Mononuclear cell (primary cell): Measurements from ENCODE around the gene NDUFAF3. TPM values are rescaled to one million over a fixed set of nuclear protein-coding genes. Genes with fewer than 3 reads are reported as not detected.

ENCODE experiments used
- H3K27me3 ChIP-seq: 2 replicates; pipeline ENCODE4 v1.6.0; 2011; ENCODE audit warnings: low read length, control low read depth; ENCODE audit not compliant: insufficient read depth
- H3K4me1 ChIP-seq: 2 replicates; pipeline ENCODE4 v1.5.1; 2011; ENCODE audit warnings: mild to moderate bottlenecking, low read length, control low read depth; ENCODE audit not compliant: insufficient read depth
- H3K4me3 ChIP-seq: 2 replicates; pipeline ENCODE4 v1.5.1; 2011; ENCODE audit warnings: mild to moderate bottlenecking, low read length, moderate library complexity
- H3K9me3 ChIP-seq: 2 replicates; pipeline ENCODE4 v1.5.1; 2011; ENCODE audit warnings: low read depth, mild to moderate bottlenecking, control low read depth, low read length
- total RNA-seq: library from RNA; depleted of rRNA; stranded (reverse); fragments of >200 nt; gene quantifications from one replicate; pipeline ENCODE4 v1.2.3, GENCODE V29; 2012

NDUFAF3 gene
- total RNA-seq: 27.9 TPM

GRCh38 chr3:49021813-49022687, at the start of gene NDUFAF3:
NDUFAF3 (plus strand) TSS chr3:49022121; CDS start chr3:49022145, 24 bp downstream.
- H3K9me3 ChIP-seq: no peaks in the 10 kb centered on the region
- H3K4me3 ChIP-seq: peak within 1 kb of the TSS; percentile 96
- H3K27me3 ChIP-seq: no peaks in the 10 kb centered on the region
- H3K4me1 ChIP-seq: peaks cover 51% of the 10 kb centered on the region

DNA sequence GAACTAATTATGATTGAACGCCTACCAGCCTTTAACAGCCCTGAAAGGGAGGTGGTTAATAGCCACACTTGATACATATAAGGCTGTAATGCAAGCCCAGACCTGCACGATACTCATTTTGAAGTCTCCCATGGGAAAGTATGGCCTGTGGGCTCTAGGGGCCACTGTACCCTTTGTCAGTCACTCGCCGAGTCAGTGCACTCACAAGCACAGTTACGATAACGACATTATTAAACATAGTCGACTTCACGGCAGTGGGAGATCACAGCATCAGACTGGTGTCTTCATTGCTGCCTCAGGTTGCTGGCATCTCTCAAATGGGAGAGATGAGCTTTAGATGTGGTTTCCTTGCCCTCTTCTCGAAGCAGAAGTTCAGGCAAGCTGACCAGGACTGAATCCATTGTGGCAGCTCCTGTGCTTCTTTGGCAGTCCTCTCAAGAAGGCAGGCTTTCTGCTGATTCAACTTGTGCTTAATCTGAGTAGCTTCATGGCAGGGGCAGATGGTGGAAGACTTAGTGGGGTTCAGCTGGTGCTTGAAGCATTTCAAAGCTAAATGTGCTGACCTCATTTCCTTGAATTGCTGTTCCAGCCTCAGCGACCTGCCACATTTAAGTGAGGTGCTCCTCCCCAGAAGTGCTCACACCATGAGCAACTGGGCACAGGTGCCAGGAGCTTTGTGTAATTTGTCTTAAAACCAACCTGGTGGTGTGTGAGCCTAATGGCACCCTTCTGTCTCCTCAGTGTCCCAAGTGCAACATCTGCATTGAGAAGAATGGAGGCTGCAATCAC, 47.7 kb upstream of the NDUFAF3 start:
- no peaks in the 10 kb centered on the region for H3K9me3 ChIP-seq
- H3K4me1 ChIP-seq: no peaks in the 10 kb centered on the region
- no peaks in the 10 kb centered on the region for H3K27me3 ChIP-seq
- no peak overlapping the region for H3K4me3 ChIP-seq

GRCh38 chr3:48979451-48979850, 42.5 kb upstream of the NDUFAF3 start:
- H3K9me3 ChIP-seq: no peaks in the 10 kb centered on the region
- H3K4me3 ChIP-seq: no peak overlapping the region
- H3K4me1 ChIP-seq: no peaks in the 10 kb centered on the region
- H3K27me3 ChIP-seq: no peaks in the 10 kb centered on the region

DNA sequence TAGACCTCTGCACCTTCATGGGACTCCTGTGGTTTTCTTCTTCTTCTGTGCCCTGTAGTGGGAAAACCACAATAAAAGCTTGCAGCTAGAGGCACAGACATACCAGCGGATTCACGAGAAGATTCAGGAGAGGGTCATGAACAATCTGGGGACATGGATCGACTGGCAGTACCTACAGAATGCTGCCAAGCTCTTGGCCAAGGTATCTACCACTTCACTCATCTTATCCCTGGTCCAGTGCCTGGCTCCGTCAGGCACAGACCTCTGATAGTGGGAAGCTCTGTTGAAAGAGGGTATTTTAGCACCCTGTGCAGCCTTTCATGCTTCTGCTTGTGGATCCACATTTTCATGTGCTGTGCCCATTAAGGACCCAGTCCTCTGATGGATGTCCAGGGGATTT, 41.6 kb upstream of the NDUFAF3 start:
- no peak overlapping the region for H3K4me3 ChIP-seq
- no peaks in the 10 kb centered on the region for H3K9me3 ChIP-seq
- H3K4me1 ChIP-seq: no peaks in the 10 kb centered on the region
- no peaks in the 10 kb centered on the region for H3K27me3 ChIP-seq

DNA sequence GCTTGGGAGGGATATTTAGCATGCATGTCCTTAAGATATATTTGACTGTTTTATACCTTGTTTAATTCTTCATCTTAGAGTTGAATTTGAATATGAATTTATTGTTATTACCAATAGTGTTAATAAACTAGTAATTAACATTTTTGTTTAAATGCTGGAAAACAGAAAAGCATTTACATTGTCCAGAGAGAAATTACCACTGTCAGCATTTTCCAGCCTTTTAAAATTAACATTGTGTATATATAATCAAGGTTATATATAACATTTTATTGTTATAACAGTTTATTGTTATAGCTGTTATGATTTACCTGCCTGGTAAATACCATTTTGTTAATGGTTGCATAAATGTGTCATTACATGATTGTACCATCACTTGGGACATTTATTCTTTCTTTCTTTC, 39.9 kb upstream of the NDUFAF3 start:
- Histone ChIP-seq H3K27me3 (no peaks in the 10 kb centered on the region), H3K9me3 (no peaks in the 10 kb centered on the region), H3K4me3 (no peak overlapping the region), H3K4me1 (no peaks in the 10 kb centered on the region)

GRCh38 chr3:48982686-48983085, 39.2 kb upstream of the NDUFAF3 start:
- H3K27me3 ChIP-seq: no peaks in the 10 kb centered on the region
- H3K9me3 ChIP-seq: no peaks in the 10 kb centered on the region
- no peaks in the 10 kb centered on the region for H3K4me1 ChIP-seq
- no peak overlapping the region for H3K4me3 ChIP-seq

- H3K27me3 ChIP-seq: no peaks in the 10 kb centered on the region
Measured at GRCh38 chr3:48983096-48983495, 38.8 kb upstream of the NDUFAF3 start.

DNA sequence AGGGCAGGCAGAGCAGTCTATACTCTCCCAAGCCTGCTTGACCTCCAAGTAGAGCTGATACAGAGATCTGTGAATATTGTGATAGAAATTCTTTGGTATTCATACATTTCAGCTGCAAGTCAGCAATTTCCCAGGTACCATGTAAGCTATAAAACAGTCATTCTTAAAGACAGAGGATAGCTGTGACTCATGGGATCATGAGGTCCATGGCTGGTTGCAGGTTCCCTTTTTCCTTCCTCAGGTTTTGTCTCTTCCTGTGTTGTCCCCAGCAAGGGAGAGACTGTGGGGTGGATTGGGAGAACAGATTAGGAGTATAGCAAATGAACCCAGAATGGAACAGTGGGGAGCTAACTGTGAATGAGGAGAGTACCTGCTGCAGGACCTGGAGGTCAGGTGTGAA, 37.3 kb upstream of the NDUFAF3 start:
- no peaks in the 10 kb centered on the region for H3K27me3 ChIP-seq
- peaks cover 9% of the 10 kb centered on the region for H3K4me1 ChIP-seq
- no peaks in the 10 kb centered on the region for H3K9me3 ChIP-seq
- no peak overlapping the region for H3K4me3 ChIP-seq

More at GRCh38 chr3:48983096-48983495, 38.8 kb upstream of the NDUFAF3 start:
- Histone ChIP-seq H3K4me1 (no peaks in the 10 kb centered on the region), H3K9me3 (no peaks in the 10 kb centered on the region), H3K4me3 (no peak overlapping the region)

DNA sequence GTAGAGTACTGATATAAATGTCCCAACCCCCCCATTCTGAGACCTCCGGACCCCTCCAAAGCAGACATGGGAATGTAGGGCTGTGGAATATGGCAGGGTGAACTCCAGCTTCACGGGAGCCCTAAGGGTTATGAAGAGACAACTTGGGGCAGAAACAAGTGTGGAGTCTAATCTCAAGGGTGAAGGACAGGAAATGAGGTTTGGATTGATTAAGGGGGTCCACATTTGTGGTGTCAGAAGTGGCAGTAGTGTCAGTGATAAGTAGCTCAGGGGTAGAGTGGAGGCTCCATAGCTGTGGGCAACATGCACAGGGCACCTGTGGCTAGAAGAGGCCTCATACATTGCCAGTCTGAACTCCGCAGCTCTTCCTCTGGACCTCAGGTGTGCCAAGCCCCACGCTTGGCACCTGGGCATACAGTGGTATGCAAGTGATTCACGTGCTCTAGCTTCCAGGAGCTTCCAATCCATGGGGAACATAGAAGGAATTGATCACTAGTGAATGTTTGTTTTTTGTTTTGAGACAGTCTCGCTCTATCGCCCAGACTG, 36.0 kb upstream of the NDUFAF3 start:
- no peak overlapping the region for H3K4me3 ChIP-seq
- H3K9me3 ChIP-seq: no peaks in the 10 kb centered on the region
- H3K4me1 ChIP-seq: peaks cover 13% of the 10 kb centered on the region
- H3K27me3 ChIP-seq: no peaks in the 10 kb centered on the region

- Histone ChIP-seq H3K4me1 (peaks cover 21% of the 10 kb centered on the region), H3K27me3 (no peaks in the 10 kb centered on the region), H3K9me3 (no peaks in the 10 kb centered on the region), H3K4me3 (peak overlapping the region; percentile 73)
Measured at GRCh38 chr3:48989126-48989795, 32.7 kb upstream of the NDUFAF3 start.

DNA sequence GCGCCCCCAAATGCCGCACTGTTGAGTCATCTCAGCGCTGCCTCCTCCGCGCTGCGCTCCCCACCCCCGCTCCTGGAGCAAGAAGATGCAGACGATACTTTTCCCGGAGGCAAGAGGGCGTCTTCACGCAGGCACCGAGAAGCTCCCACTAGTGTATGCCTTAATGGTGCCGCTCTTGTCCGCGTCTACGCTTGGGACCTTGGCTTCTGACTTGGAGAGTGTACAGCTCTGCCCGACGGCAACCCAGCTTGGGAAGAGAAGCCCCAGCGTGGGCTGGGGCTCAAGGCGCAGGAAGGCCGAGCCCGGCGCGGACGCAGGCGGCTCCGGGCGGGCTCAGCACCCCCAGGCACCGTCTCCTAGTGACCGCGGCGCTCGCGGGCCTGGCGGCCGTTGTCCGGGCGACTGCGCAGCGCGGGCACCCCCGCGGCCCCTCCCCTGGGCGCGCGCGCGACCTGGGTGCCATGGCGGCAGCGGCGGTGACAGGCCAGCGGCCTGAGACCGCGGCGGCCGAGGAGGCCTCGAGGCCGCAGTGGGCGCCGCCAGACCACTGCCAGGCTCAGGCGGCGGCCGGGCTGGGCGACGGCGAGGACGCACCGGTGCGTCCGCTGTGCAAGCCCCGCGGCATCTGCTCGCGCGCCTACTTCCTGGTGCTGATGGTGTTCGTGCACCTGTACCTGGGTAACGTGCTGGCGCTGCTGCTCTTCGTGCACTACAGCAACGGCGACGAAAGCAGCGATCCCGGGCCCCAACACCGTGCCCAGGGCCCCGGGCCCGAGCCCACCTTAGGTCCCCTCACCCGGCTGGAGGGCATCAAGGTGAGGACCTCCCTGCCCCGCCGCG, 31.9 kb upstream of the NDUFAF3 start, which contains the start of gene P4HTM:
P4HTM (plus strand) TSS at position 446 of the 840 bp plus-strand sequence; CDS start at position 462, 16 bp downstream.
- H3K4me1 ChIP-seq: peaks cover 21% of the 10 kb centered on the region
- no peaks in the 10 kb centered on the region for H3K9me3 ChIP-seq
- no peaks in the 10 kb centered on the region for H3K27me3 ChIP-seq
- peak within 1 kb of the TSS; percentile 73 for H3K4me3 ChIP-seq

GRCh38 chr3:48990636-48991469, 31.1 kb upstream of the NDUFAF3 start:
- Histone ChIP-seq H3K4me1 (peaks cover 21% of the 10 kb centered on the region), H3K9me3 (no peaks in the 10 kb centered on the region), H3K4me3 (peak overlapping the region; percentile 73), H3K27me3 (no peaks in the 10 kb centered on the region)

DNA sequence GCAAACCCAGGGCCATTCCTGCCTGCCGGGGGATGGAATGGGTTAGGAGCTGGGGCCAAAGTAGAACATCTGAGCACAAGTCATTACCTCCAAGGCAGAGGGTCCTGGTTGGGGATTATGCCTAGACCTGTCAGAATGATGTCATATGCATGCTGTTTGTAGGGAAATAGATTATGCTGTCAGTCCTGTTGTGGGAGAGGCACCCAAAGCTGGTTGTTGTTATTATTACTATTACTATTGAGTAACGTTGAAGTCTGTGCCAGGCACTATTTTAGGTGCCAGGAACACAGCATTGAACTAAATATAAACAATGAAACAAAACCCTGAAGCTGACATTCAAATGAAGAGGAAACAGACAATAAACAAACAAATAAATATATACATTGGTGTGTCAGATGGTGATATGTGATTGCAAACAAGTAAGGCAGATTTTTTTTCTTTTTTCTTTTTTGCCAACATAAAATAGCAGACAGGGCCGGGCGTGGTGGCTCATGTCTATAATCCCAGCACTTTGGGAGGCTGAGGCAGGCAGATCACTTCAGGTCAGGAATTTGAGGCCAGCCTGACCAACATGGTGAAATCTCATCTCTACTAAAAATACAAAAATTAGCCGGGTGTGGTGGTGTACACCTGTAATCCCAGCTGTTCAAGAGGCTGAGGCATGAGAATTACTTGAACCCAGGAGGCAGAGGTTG, 29.9 kb upstream of the NDUFAF3 start:
- no peaks in the 10 kb centered on the region for H3K27me3 ChIP-seq
- no peak overlapping the region for H3K4me3 ChIP-seq
- no peaks in the 10 kb centered on the region for H3K9me3 ChIP-seq
- H3K4me1 ChIP-seq: peaks cover 21% of the 10 kb centered on the region
